Ovary (tissue), 9 donors: ENCODE results near the gene EIF5A2. TPM values are rescaled to one million over a fixed set of nuclear protein-coding genes. Genes with fewer than 3 reads are reported as not detected.
"Not testable (repeated sequence)": the region's sequence is repeated elsewhere in the genome, so short reads cannot be mapped to it uniquely, and the experiment has no call there.

ENCODE experiments used
- DNase-seq, 5 donors: peaks; one replicate each; pipeline ENCODE4 v3.0.0-alpha.2; 2019 to 2020
- H3K27ac ChIP-seq, 2 donors: fragments of 200-600 bp; one replicate each; pipeline versions ENCODE4 v1.5.1 to v1.8.0; 2019 to 2022
- H3K27me3 ChIP-seq: fragments of 200-600 bp; one replicate; pipeline ENCODE4 v1.8.0; 2022
- H3K36me3 ChIP-seq: fragments of 200-600 bp; sonication (generic); one replicate; pipeline ENCODE4 v1.5.1; 2019
- H3K4me1 ChIP-seq: one replicate; pipeline ENCODE4 v1.8.1; 2013; ENCODE audit warnings: mild to moderate bottlenecking, moderate library complexity; ENCODE audit not compliant: insufficient read depth
- H3K4me3 ChIP-seq: fragments of 200-600 bp; sonication (generic); one replicate; pipeline ENCODE4 v1.5.1; 2017
- H3K9me3 ChIP-seq, 2 donors: fragments of 200-600 bp in 1 of 2; sonication (generic) in 1 of 2; one replicate each; pipeline versions ENCODE4 v1.5.1 to v1.8.1; 2013 to 2019; ENCODE audit warnings: mild to moderate bottlenecking in 1 of 2, moderate library complexity in 1 of 2
- CTCF ChIP-seq, 3 donors: fragments of 450-650 bp in 2 of 3; fragments of 200-600 bp in 1 of 3; IDR thresholded peaks; one replicate each; pipeline versions ENCODE4 v1.5.1 to v1.8.0; 2016 to 2022; ENCODE audit warnings: antibody characterized with exemption in 3 of 3, mild to moderate bottlenecking in 1 of 3
- EP300 ChIP-seq: sonication (generic); formaldehyde crosslinking; IDR thresholded peaks from one replicate; pipeline ENCODE4 v1.6.1; 2017; ENCODE audit warnings: antibody characterized with exemption
- POLR2A ChIP-seq: fragments of 450-650 bp; IDR thresholded peaks from one replicate; pipeline ENCODE4 v1.6.1; 2017; ENCODE audit warnings: antibody characterized with exemption, mild to moderate bottlenecking, moderate library complexity
- WGBS, 3 donors: extraction: QIAGEN DNeasy Blood & Tissue Kit in 1 of 3; methylation state at CpG; one replicate each; pipeline versions ENCODE4 v1.1.5 to v1.1.7; 2013 to 2017; 5-methylcytosine and 5-hydroxymethylcytosine counted together
- intact Hi-C, 4 donors: fragments of 100-400 bp; cut with DNase I; formaldehyde crosslinking; loops; one replicate each; pipeline versions ENCODE4 v1.11.0 to v1.15.1; 2022 to 2023
- polyA plus RNA-seq, 2 donors: library from polyadenylated mRNA; stranded (reverse); fragments of 200-250 nt in 1 of 2; fragments of 350-450 nt in 1 of 2; fragmentation: Illumina TruSeq in 1 of 2; extraction: RNeasy Lipid Tissue Mini Kit (QIAGEN cat#74804) in 1 of 2; gene quantifications; one replicate each; pipeline ENCODE4 v1.2.3, GENCODE V29; 2013 to 2014
- total RNA-seq, 7 donors: library from RNA; depleted of rRNA in 2 of 7; stranded (reverse); fragments of >200 nt in 2 of 7; fragmentation: NEBNext Ultra II Directional in 3 of 7; extraction: Animal tissue kit (Norgen Biotek cat#: 25700) in 3 of 7; gene quantifications; one replicate each; pipeline versions ENCODE4 v1.1.0 to v1.2.4, GENCODE V29; 2016 to 2023
- donor health status: DM: no; HTN: no; CAD: no; lungs with moderate emphysema.
- donor health status: DM: no; HTN: no; CAD: no.
- donor health status: Bipolar disorder and iron deficiency.
- donor health status: DM: yes; HTN: yes; CAD: no.
- donor health status: DM: no; HTN: no; CAD: no.
- donor health status: DM: yes; HTN: yes; CAD: no.

EIF5A2 gene
- total and polyA plus RNA-seq, 9 donors = 3.3 to 19.6 (median 12.5) TPM

GRCh38 chr3:170949211-170949610 is 40.8 kb upstream of the EIF5A2 start:
- no peaks in the 10 kb centered on the region for H3K36me3 ChIP-seq
- 62 to 80% (median 65%) methylated on average over 2 of the region's 2 CpGs for WGBS, 3 donors
- no peaks in the 10 kb centered on the region for H3K27me3 ChIP-seq
- no peaks in the 10 kb centered on the region for H3K9me3 ChIP-seq
- TF ChIP-seq CTCF (IDR thresholded peaks at IDR 0.05) = no peak
- no peak for TF ChIP-seq POLR2A
- no peak for TF ChIP-seq EP300
- no peaks in the 10 kb centered on the region for H3K4me1 ChIP-seq
- no peak overlapping the region for H3K27ac ChIP-seq
- no peak for DNase-seq
- intact Hi-C loops = no loop called here
- H3K4me3 ChIP-seq = no peak overlapping the region

GRCh38 chr3:170947018-170947769 is 38.8 kb upstream of the EIF5A2 start:
- Histone ChIP-seq H3K27me3 (no peaks in the 10 kb centered on the region), H3K9me3 (no peaks in the 10 kb centered on the region), H3K4me1 (no peaks in the 10 kb centered on the region), H3K36me3 (no peaks in the 10 kb centered on the region), H3K4me3 (no peak overlapping the region), H3K27ac (no peak overlapping the region)
- 92 to 96% (median 96%) methylated on average over 23 to 25 of the region's 25 CpGs for WGBS, 3 donors
- TF ChIP-seq EP300 (no peak), POLR2A (no peak), CTCF (IDR thresholded peaks at IDR 0.05) (no peak)
- intact Hi-C loops = no loop called here
- DNase-seq = no peak

GRCh38 chr3:170942011-170942410 is 33.6 kb upstream of the EIF5A2 start:
- Histone ChIP-seq H3K4me1 (no peaks in the 10 kb centered on the region), H3K4me3 (no peak overlapping the region), H3K36me3 (no peaks in the 10 kb centered on the region), H3K27ac (no peak overlapping the region), H3K27me3 (no peaks in the 10 kb centered on the region), H3K9me3 (no peaks in the 10 kb centered on the region)
- TF ChIP-seq CTCF (IDR thresholded peaks at IDR 0.05) (no peak), POLR2A (no peak), EP300 (no peak)
- intact Hi-C loops = no loop called here
- DNase-seq = no peak

GRCh38 chr3:170941551-170941950 is 33.1 kb upstream of the EIF5A2 start:
- intact Hi-C loops = no loop called here
- H3K27ac ChIP-seq = no peak overlapping the region
- DNase-seq = no peak
- WGBS, 3 donors = 63 to 74% (median 68%) methylated on average over 1 of the region's 1 CpG
- no peaks in the 10 kb centered on the region for H3K36me3 ChIP-seq
- no peak overlapping the region for H3K4me3 ChIP-seq
- no peaks in the 10 kb centered on the region for H3K4me1 ChIP-seq
- H3K27me3 ChIP-seq = no peaks in the 10 kb centered on the region
- TF ChIP-seq POLR2A (no peak), EP300 (no peak), CTCF (IDR thresholded peaks at IDR 0.05) (no peak)
- no peaks in the 10 kb centered on the region for H3K9me3 ChIP-seq

- DNase-seq, H3K27ac ChIP-seq, H3K4me3 ChIP-seq, H3K4me1 ChIP-seq, intact Hi-C loops, H3K9me3 ChIP-seq, H3K27me3 ChIP-seq, H3K36me3 ChIP-seq: not testable (repeated sequence)
- 87 to 93% (median 91%) methylated on average over 4 of the region's 4 CpGs for WGBS, 3 donors
Observed at GRCh38 chr3:170933039-170933438, 24.6 kb upstream of the EIF5A2 start.

- H3K9me3 ChIP-seq, H3K27ac ChIP-seq, H3K4me1 ChIP-seq, DNase-seq, H3K27me3 ChIP-seq, H3K4me3 ChIP-seq, H3K36me3 ChIP-seq, intact Hi-C loops: not testable (repeated sequence)
- WGBS, 3 donors = 94 to 97% (median 96%) methylated on average over 14 to 27 of the region's 27 CpGs
Observed at GRCh38 chr3:170923553-170923952, 15.1 kb upstream of the EIF5A2 start.
